Uterus (tissue), 4 donors: Measurements from ENCODE around the gene RET. TPM values are rescaled to one million over a fixed set of nuclear protein-coding genes. Genes with fewer than 3 reads are reported as not detected.

Experiments used
- DNase-seq, 2 donors: peaks; one replicate each; pipeline ENCODE4 v3.0.0-alpha.2; 2019 to 2020
- H3K27ac ChIP-seq, 2 donors: fragments of 200-600 bp; sonication (generic); 1 replicate in 1 of 2; 2 replicates in 1 of 2; pipeline ENCODE4 v1.5.1; 2016 to 2018
- H3K27me3 ChIP-seq, 2 donors: fragments of 200-600 bp; sonication (generic); one replicate each; pipeline ENCODE4 v1.5.1; 2018 to 2019; ENCODE audit warnings: control low read depth in 1 of 2
- H3K36me3 ChIP-seq, 2 donors: fragments of 200-600 bp; sonication (generic); one replicate each; pipeline ENCODE4 v1.5.1; 2019; ENCODE audit warnings: control low read depth in 1 of 2
- H3K4me1 ChIP-seq, 2 donors: fragments of 200-600 bp; sonication (generic); one replicate each; pipeline ENCODE4 v1.5.1; 2018 to 2019; ENCODE audit warnings: control low read depth in 1 of 2
- H3K4me3 ChIP-seq, 2 donors: fragments of 200-600 bp; sonication (generic); 1 replicate in 1 of 2; 2 replicates in 1 of 2; pipeline ENCODE4 v1.5.1; 2018 to 2019; ENCODE audit warnings: mild to moderate bottlenecking in 1 of 2
- H3K9me3 ChIP-seq, 2 donors: fragments of 200-600 bp; sonication (generic); one replicate each; pipeline ENCODE4 v1.5.1; 2019; ENCODE audit warnings: control low read depth in 1 of 2
- CTCF ChIP-seq, 4 experiments: fragments of 200-600 bp in 2 of 4; fragments of 450-650 bp in 2 of 4; sonication (generic) in 2 of 4; IDR thresholded peaks; one replicate each; pipeline ENCODE4 v1.5.1; 2016 to 2019; ENCODE audit warnings: antibody characterized with exemption in 4 of 4, mild to moderate bottlenecking in 2 of 4, moderate library complexity in 1 of 4
- POLR2A ChIP-seq, 2 donors: fragments of 450-650 bp; IDR thresholded peaks; one replicate each; pipeline ENCODE4 v1.6.1; 2016; ENCODE audit warnings: antibody characterized with exemption in 2 of 2, mild to moderate bottlenecking in 1 of 2, moderate library complexity in 1 of 2
- intact Hi-C: fragments of 100-400 bp; cut with DNase I; formaldehyde crosslinking; loops from one replicate; pipeline ENCODE4 v1.15.1; 2023; ENCODE audit warnings: low total_unique reads
- total RNA-seq, 4 donors: library from RNA; depleted of rRNA in 3 of 4; stranded (reverse); fragments of >200 nt in 3 of 4; gene quantifications; one replicate each; pipeline versions ENCODE4 v1.1.0 to v1.2.4, GENCODE V29; 2014 to 2023
- donor health status: DM: yes; HTN: yes; CAD: no.

Gene RET
- total RNA-seq, 4 donors from 2014 or later, result under 0.01 to 6.3 (median 1.0) TPM

DNA sequence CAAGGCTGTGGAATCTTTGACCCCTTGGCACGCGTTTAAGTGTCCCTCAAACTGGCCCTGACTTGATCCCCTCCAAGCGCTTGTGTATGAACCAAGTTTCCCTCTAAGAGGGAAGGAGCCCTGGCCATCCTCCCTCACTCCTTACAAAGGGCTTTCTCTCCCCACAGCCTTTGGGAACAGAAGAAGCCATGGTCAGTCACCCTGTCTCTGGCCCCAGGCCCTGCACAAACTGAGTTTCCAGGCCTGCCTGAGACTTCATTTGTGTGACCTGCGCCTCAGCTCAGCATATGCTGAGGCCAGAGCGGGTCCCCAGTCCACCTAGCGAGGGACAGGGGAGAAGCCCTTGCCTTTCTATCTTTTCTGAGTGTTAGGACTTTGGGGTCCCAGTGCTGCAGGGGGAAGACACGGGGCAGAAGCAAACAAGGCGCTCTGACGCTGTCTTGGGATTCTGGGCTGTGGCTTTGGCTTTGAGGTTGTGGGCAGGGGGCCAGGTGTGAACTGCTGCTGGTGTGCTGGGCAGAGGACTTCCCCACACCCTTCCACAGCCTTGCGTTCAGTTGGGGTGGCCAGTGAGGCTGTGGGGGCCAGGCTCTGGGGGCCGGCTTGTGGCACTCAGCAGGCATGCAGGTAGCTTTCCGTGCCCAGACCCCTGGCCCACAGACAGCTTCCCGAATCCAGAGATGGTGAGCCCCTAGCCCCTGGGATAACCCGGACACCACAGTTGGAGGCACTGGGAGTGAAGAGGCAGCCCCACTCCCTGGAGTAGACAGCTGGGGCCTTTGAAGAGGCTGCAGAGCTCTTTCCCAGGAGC, 1.5 kb downstream of the RET start:
- TF ChIP-seq CTCF (IDR thresholded peaks at IDR 0.05) (no peak), POLR2A (IDR thresholded peaks at IDR 0.05) (no peak)
- Histone ChIP-seq H3K27me3 (no peaks in the 10 kb centered on the region), H3K27ac (no peak overlapping the region), H3K4me3 (no peak overlapping the region), H3K4me1 (peaks cover 0 to 10% of the 10 kb centered on the region in 2 donors), H3K36me3 (no peaks in the 10 kb centered on the region), H3K9me3 (no peaks in the 10 kb centered on the region)
- intact Hi-C loops, result no loop called here
- no peak for DNase-seq

- Histone ChIP-seq H3K27ac (no peak overlapping the region), H3K36me3 (no peaks in the 10 kb centered on the region), H3K4me3 (no peak overlapping the region), H3K4me1 (peaks cover 0 to 10% of the 10 kb centered on the region in 2 donors), H3K27me3 (no peaks in the 10 kb centered on the region), H3K9me3 (no peaks in the 10 kb centered on the region)
- TF ChIP-seq CTCF (IDR thresholded peaks at IDR 0.05) (no peak), POLR2A (IDR thresholded peaks at IDR 0.05) (no peak)
- intact Hi-C loops, result no loop called here
- no peak for DNase-seq
Measured at GRCh38 chr10:43078986-43079273, 2.1 kb downstream of the RET start.

GRCh38 chr10:43079856-43080255, 3.0 kb downstream of the RET start:
- TF ChIP-seq POLR2A (IDR thresholded peaks at IDR 0.05), result no peak
- TF ChIP-seq CTCF (IDR thresholded peaks at IDR 0.05), result no peak
- intact Hi-C loops, result no loop called here
- H3K9me3 ChIP-seq, result no peaks in the 10 kb centered on the region
- H3K4me1 ChIP-seq, result peaks cover 0 to 10% of the 10 kb centered on the region in 2 donors
- H3K27ac ChIP-seq, result no peak overlapping the region
- no peaks in the 10 kb centered on the region for H3K27me3 ChIP-seq
- no peak for DNase-seq
- no peaks in the 10 kb centered on the region for H3K36me3 ChIP-seq
- no peak overlapping the region for H3K4me3 ChIP-seq

DNA sequence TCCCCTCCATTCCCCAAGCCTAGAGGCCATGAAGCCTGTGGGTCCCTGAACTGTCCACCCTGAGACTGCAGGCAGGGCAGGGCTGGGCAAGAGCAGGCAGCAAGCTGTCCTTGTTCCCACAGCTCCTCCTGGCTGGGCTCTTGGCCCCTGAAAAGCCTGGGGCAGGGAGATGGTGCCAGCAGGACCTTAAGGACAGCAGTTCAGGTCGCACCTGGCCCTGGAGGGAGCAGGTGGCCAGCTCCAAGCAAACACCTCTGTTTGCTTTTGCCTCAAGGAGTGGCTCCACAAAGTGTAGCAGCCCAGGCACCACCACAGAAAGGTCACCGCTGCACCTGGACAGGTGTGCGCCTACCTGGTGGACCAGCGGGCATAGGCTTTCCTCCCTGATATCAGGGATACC, 5.2 kb downstream of the RET start:
- Histone ChIP-seq H3K27ac (no peak overlapping the region), H3K27me3 (no peaks in the 10 kb centered on the region), H3K9me3 (no peaks in the 10 kb centered on the region), H3K4me1 (peaks cover 0 to under 1% of the 10 kb centered on the region in 2 donors), H3K4me3 (no peak overlapping the region), H3K36me3 (no peaks in the 10 kb centered on the region)
- TF ChIP-seq POLR2A (IDR thresholded peaks at IDR 0.05) (no peak), CTCF (IDR thresholded peaks at IDR 0.05) (no peak)
- DNase-seq, result no peak
- intact Hi-C loops, result no loop called here

DNA sequence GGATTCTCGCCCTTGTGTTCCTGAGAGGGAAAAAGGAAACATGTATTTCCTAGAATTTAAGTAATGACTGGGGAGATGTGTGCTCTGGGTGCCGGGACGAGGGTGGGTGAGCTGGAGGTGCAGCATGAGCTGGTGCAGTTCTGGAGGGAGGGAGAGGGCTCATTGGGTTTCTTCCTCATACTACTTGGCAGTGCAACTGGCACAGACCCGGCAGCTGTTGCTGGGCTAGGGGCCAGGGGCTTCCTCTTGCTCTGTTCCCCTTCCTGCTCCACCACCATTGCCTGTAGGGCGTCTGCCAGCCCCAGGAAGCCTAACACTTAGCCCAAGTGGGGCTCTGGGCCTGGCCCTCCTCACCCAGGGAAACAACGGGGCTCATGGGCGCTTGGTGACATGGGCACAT, 5.9 kb downstream of the RET start:
- Histone ChIP-seq H3K9me3 (no peaks in the 10 kb centered on the region), H3K36me3 (no peaks in the 10 kb centered on the region), H3K27me3 (no peaks in the 10 kb centered on the region), H3K4me1 (no peaks in the 10 kb centered on the region), H3K4me3 (no peak overlapping the region), H3K27ac (no peak overlapping the region)
- TF ChIP-seq POLR2A (IDR thresholded peaks at IDR 0.05) (no peak), CTCF (IDR thresholded peaks at IDR 0.05) (no peak)
- no peak for DNase-seq
- intact Hi-C loops, result no loop called here
